Kidney (tissue), 14 donors: ENCODE measurements around the gene BLTP3B. TPM values are rescaled to one million over a fixed set of nuclear protein-coding genes. Genes with fewer than 3 reads are reported as not detected.

Experiments used
- DNase-seq, 5 donors: peaks; one replicate each; pipeline ENCODE4 v3.0.0-alpha.2; 2013 to 2020
- FAIRE-seq: peaks from 2 replicates; lab custom pipeline; 2012; peaks lifted over from hg19 to GRCh38; lab: Jason Lieb, UNC
- H3K27ac ChIP-seq, 2 donors: one replicate each; pipeline ENCODE4 v1.7.0; 2013; ENCODE audit warnings: low read depth in 2 of 2, low read length in 2 of 2, inconsistent platforms in 1 of 2
- H3K27me3 ChIP-seq: one replicate; pipeline ENCODE4 v1.7.1; 2013; ENCODE audit warnings: low read length, inconsistent platforms; ENCODE audit not compliant: control insufficient read depth, insufficient read depth
- H3K36me3 ChIP-seq, 3 donors: one replicate each; pipeline versions ENCODE4 v1.7.0 to v1.7.1; 2013; ENCODE audit warnings: low read length in 3 of 3, control low read depth in 1 of 3, inconsistent platforms in 1 of 3; ENCODE audit not compliant: insufficient read depth in 3 of 3, control insufficient read depth in 2 of 3
- H3K4me1 ChIP-seq, 3 donors: one replicate each; pipeline versions ENCODE4 v1.7.0 to v1.7.1; 2013; ENCODE audit warnings: low read length in 3 of 3, inconsistent platforms in 1 of 3, low read depth in 1 of 3; ENCODE audit not compliant: control insufficient read depth in 2 of 3, insufficient read depth in 2 of 3
- H3K4me3 ChIP-seq, 3 donors: one replicate each; pipeline versions ENCODE4 v1.7.0 to v1.8.1; 2013; ENCODE audit warnings: low read length in 3 of 3, control low read depth in 1 of 3, inconsistent platforms in 1 of 3
- H3K9ac ChIP-seq, 3 donors: one replicate each; pipeline versions ENCODE4 v1.7.0 to v1.7.1; 2013; ENCODE audit warnings: low read length in 3 of 3, control low read depth in 1 of 3, inconsistent platforms in 1 of 3
- H3K9me3 ChIP-seq, 3 donors: one replicate each; pipeline versions ENCODE4 v1.7.0 to v1.7.1; 2013; ENCODE audit warnings: low read length in 3 of 3, control low read depth in 1 of 3, inconsistent platforms in 1 of 3; ENCODE audit not compliant: control insufficient read depth in 2 of 3, insufficient read depth in 1 of 3
- CTCF ChIP-seq: IDR thresholded peaks from 3 replicates; pipeline ENCODE4 v1.5.1; 2012; ENCODE audit warnings: mild to moderate bottlenecking, moderate library complexity, borderline replicate concordance; ENCODE audit not compliant: insufficient read depth; ENCODE audit errors: extremely low read depth
- intact Hi-C: fragments of 100-400 bp; cut with DNase I; formaldehyde crosslinking; loops from one replicate; pipeline ENCODE4 v1.11.1; 2022
- polyA plus RNA-seq: library from polyadenylated mRNA; stranded (reverse); fragments of 350-450 nt; fragmentation: Illumina TruSeq; extraction: RNeasy Lipid Tissue Mini Kit (QIAGEN cat#74804); gene quantifications from one replicate; pipeline ENCODE4 v1.2.3, GENCODE V29; 2014; ENCODE audit warnings: low read depth, low replicate concordance; ENCODE audit not compliant: insufficient read depth
- total RNA-seq: library from RNA; stranded (reverse); fragmentation: NEBNext Ultra II Directional; extraction: Animal tissue kit (Norgen Biotek cat#: 25700); gene quantifications from one replicate; pipeline ENCODE4 v1.2.1, GENCODE V29; 2021
- donor health status: control.
- donor health status: control.
- donor health status: control.
- donor health status: control.
- donor health status: control.
- donor health status: DM: yes; HTN: yes; CAD: no.
- donor health status: Normal renal cell carcinoma (clear cell type).

BLTP3B gene
- total and polyA plus RNA-seq, 2 donors from 2014 or later: 9.3 to 18.3 TPM

GRCh38 chr12:100115291-100115690 lies 27.4 kb downstream of the BLTP3B start:
- no peak for FAIRE-seq
- no peak overlapping the region for H3K9ac ChIP-seq

GRCh38 chr12:100114574-100114973 lies 28.1 kb downstream of the BLTP3B start:
- H3K27me3 ChIP-seq: no peaks in the 10 kb centered on the region
- no peaks in the 10 kb centered on the region for H3K9me3 ChIP-seq
- no peak overlapping the region for H3K27ac ChIP-seq
- FAIRE-seq: no peak
- intact Hi-C loops: no loop called here
- peaks cover 0 to 7% (median 0%) of the 10 kb centered on the region in 3 donors for H3K4me1 ChIP-seq
- no peak overlapping the region for H3K9ac ChIP-seq
- no peaks in the 10 kb centered on the region for H3K36me3 ChIP-seq
- no peak for TF ChIP-seq CTCF
- H3K4me3 ChIP-seq: no peak overlapping the region
- DNase-seq: no peak

More at GRCh38 chr12:100115291-100115690, 27.4 kb downstream of the BLTP3B start:
- TF ChIP-seq CTCF: no peak
- Histone ChIP-seq H3K4me3 (no peak overlapping the region), H3K27me3 (no peaks in the 10 kb centered on the region), H3K4me1 (peaks cover 0 to 7% (median 0%) of the 10 kb centered on the region in 3 donors), H3K36me3 (no peaks in the 10 kb centered on the region), H3K27ac (no peak overlapping the region), H3K9me3 (no peaks in the 10 kb centered on the region)
- intact Hi-C loops: no loop called here
- DNase-seq: no peak

- Histone ChIP-seq H3K9me3 (no peaks in the 10 kb centered on the region), H3K27me3 (no peaks in the 10 kb centered on the region)
- no peak for TF ChIP-seq CTCF
Measured at GRCh38 chr12:100110276-100110675, 32.4 kb downstream of the BLTP3B start.

GRCh38 chr12:100106861-100107260 lies 35.8 kb downstream of the BLTP3B start:
- Histone ChIP-seq H3K4me1 (no peaks in the 10 kb centered on the region), H3K27ac (no peak overlapping the region), H3K36me3 (no peaks in the 10 kb centered on the region), H3K27me3 (no peaks in the 10 kb centered on the region), H3K4me3 (no peak overlapping the region), H3K9me3 (no peaks in the 10 kb centered on the region), H3K9ac (no peak overlapping the region)
- no peak for TF ChIP-seq CTCF
- intact Hi-C loops: no loop called here
- FAIRE-seq (no peak), DNase-seq (no peak)

More at GRCh38 chr12:100110276-100110675, 32.4 kb downstream of the BLTP3B start:
- FAIRE-seq (no peak), DNase-seq (no peak)
- peaks cover 0 to 7% (median 0%) of the 10 kb centered on the region in 3 donors for H3K4me1 ChIP-seq
- no peak overlapping the region for H3K27ac ChIP-seq
- no peak overlapping the region for H3K4me3 ChIP-seq
- H3K9ac ChIP-seq: no peak overlapping the region
- intact Hi-C loops: no loop called here
- H3K36me3 ChIP-seq: no peaks in the 10 kb centered on the region
